ENCODE measurements around the gene GABBR2.

Gene GABBR2

GRCh38 chr9:98708933-98709911 lies at the start of gene GABBR2:
Gene GABBR2, minus strand, starts transcription at chr9:98708935. Its CDS starts 198 bp downstream, at chr9:98708737.
- Mint-ChIP-seq H3K36me3 (no peaks in the 10 kb centered on the region), H3K4me3 (no peak within 1 kb of the TSS), H3K27ac (no peak within 1 kb of the TSS), H3K27me3 (peaks cover 79% of the 10 kb centered on the region), H3K9me3 (no peaks in the 10 kb centered on the region), H3K4me1 (no peaks in the 10 kb centered on the region)
- CTCF ChIA-PET: no interaction called here
- no peak for DNase-seq

- H3K4me1 Mint-ChIP-seq: no peaks in the 10 kb centered on the region
- no peak overlapping the region for H3K27ac Mint-ChIP-seq
- DNase-seq: no peak
- no peak overlapping the region for H3K4me3 Mint-ChIP-seq
- peaks cover 2% of the 10 kb centered on the region for H3K9me3 Mint-ChIP-seq
- H3K36me3 Mint-ChIP-seq: no peaks in the 10 kb centered on the region
- CTCF ChIA-PET: no interaction called here
- no peaks in the 10 kb centered on the region for H3K27me3 Mint-ChIP-seq
Observed at GRCh38 chr9:98755006-98755618, 46.4 kb upstream of the GABBR2 start.

GRCh38 chr9:98751210-98751609 lies 42.5 kb upstream of the GABBR2 start:
- CTCF ChIA-PET: interaction anchor here (1.5 kb wide), 1 partner anchor 23 kb away, joined by 4 read pairs; no protein-coding TSS in a partner anchor
- no peak overlapping the region for H3K4me3 Mint-ChIP-seq
- no peaks in the 10 kb centered on the region for H3K36me3 Mint-ChIP-seq
- H3K4me1 Mint-ChIP-seq: no peaks in the 10 kb centered on the region
- no peaks in the 10 kb centered on the region for H3K9me3 Mint-ChIP-seq
- no peak for DNase-seq
- no peak overlapping the region for H3K27ac Mint-ChIP-seq
- no peaks in the 10 kb centered on the region for H3K27me3 Mint-ChIP-seq

GRCh38 chr9:98750364-98751060 lies 41.8 kb upstream of the GABBR2 start:
- H3K9me3 Mint-ChIP-seq: no peaks in the 10 kb centered on the region
- CTCF ChIA-PET: no interaction called here
- no peaks in the 10 kb centered on the region for H3K27me3 Mint-ChIP-seq
- H3K4me3 Mint-ChIP-seq: no peak overlapping the region
- no peaks in the 10 kb centered on the region for H3K36me3 Mint-ChIP-seq
- H3K4me1 Mint-ChIP-seq: no peaks in the 10 kb centered on the region
- DNase-seq: no peak
- no peak overlapping the region for H3K27ac Mint-ChIP-seq

- no peak for DNase-seq
- Mint-ChIP-seq H3K27me3 (no peaks in the 10 kb centered on the region), H3K4me3 (no peak overlapping the region), H3K36me3 (no peaks in the 10 kb centered on the region), H3K9me3 (no peaks in the 10 kb centered on the region), H3K4me1 (no peaks in the 10 kb centered on the region), H3K27ac (no peak overlapping the region)
- CTCF ChIA-PET: interaction anchor here (2.2 kb wide), 1 partner anchor 27 kb away, joined by 7 read pairs; no protein-coding TSS in a partner anchor
Observed at GRCh38 chr9:98747476-98747875, 38.7 kb upstream of the GABBR2 start.

- Mint-ChIP-seq H3K36me3 (no peaks in the 10 kb centered on the region), H3K9me3 (no peaks in the 10 kb centered on the region), H3K27me3 (no peaks in the 10 kb centered on the region), H3K4me1 (no peaks in the 10 kb centered on the region), H3K27ac (no peak overlapping the region), H3K4me3 (no peak overlapping the region)
- DNase-seq: no peak
- CTCF ChIA-PET: interaction anchor here (0.9 to 1.2 kb wide), 2 partner anchors 14 to 31 kb away, joined by 3 read pairs; no protein-coding TSS in a partner anchor
Observed at GRCh38 chr9:98745470-98745869, 36.7 kb upstream of the GABBR2 start.

- Mint-ChIP-seq H3K4me1 (no peaks in the 10 kb centered on the region), H3K36me3 (no peaks in the 10 kb centered on the region), H3K27ac (no peak overlapping the region), H3K4me3 (no peak overlapping the region), H3K9me3 (no peaks in the 10 kb centered on the region), H3K27me3 (no peaks in the 10 kb centered on the region)
- CTCF ChIA-PET: interaction anchor here (0.9 kb wide), 1 partner anchor 15 kb away, joined by 3 read pairs; no protein-coding TSS in a partner anchor
- DNase-seq: no peak
Observed at GRCh38 chr9:98743818-98744611, 35.3 kb upstream of the GABBR2 start.

GRCh38 chr9:98743329-98743728 lies 34.6 kb upstream of the GABBR2 start:
- no peak for DNase-seq
- Mint-ChIP-seq H3K4me1 (no peaks in the 10 kb centered on the region), H3K27me3 (no peaks in the 10 kb centered on the region), H3K4me3 (no peak overlapping the region), H3K9me3 (no peaks in the 10 kb centered on the region), H3K36me3 (no peaks in the 10 kb centered on the region), H3K27ac (no peak overlapping the region)
- CTCF ChIA-PET: no interaction called here

- Mint-ChIP-seq H3K36me3 (no peaks in the 10 kb centered on the region), H3K4me1 (no peaks in the 10 kb centered on the region), H3K9me3 (no peaks in the 10 kb centered on the region), H3K27ac (no peak overlapping the region), H3K4me3 (no peak overlapping the region), H3K27me3 (no peaks in the 10 kb centered on the region)
- CTCF ChIA-PET: no interaction called here
- no peak for DNase-seq
Observed at GRCh38 chr9:98742325-98743280, 33.9 kb upstream of the GABBR2 start.

GRCh38 chr9:98740226-98740881 lies 31.6 kb upstream of the GABBR2 start:
- H3K9me3 Mint-ChIP-seq: no peaks in the 10 kb centered on the region
- H3K27me3 Mint-ChIP-seq: no peaks in the 10 kb centered on the region
- no peak overlapping the region for H3K27ac Mint-ChIP-seq
- CTCF ChIA-PET: interaction anchor here (2.0 kb wide), 1 partner anchor 35 kb away, joined by 7 read pairs; no protein-coding TSS in a partner anchor
- DNase-seq: no peak
- no peaks in the 10 kb centered on the region for H3K36me3 Mint-ChIP-seq
- no peak overlapping the region for H3K4me3 Mint-ChIP-seq
- H3K4me1 Mint-ChIP-seq: no peaks in the 10 kb centered on the region

GRCh38 chr9:98738741-98739140 lies 30.0 kb upstream of the GABBR2 start:
- no peak overlapping the region for H3K27ac Mint-ChIP-seq
- DNase-seq: no peak
- no peaks in the 10 kb centered on the region for H3K36me3 Mint-ChIP-seq
- no peaks in the 10 kb centered on the region for H3K27me3 Mint-ChIP-seq
- no peak overlapping the region for H3K4me3 Mint-ChIP-seq
- no peaks in the 10 kb centered on the region for H3K4me1 Mint-ChIP-seq
- CTCF ChIA-PET: interaction anchor here (2.0 kb wide), 1 partner anchor 37 kb away, joined by 7 read pairs; no protein-coding TSS in a partner anchor
- H3K9me3 Mint-ChIP-seq: no peaks in the 10 kb centered on the region

- no peaks in the 10 kb centered on the region for H3K4me1 Mint-ChIP-seq
- no peaks in the 10 kb centered on the region for H3K9me3 Mint-ChIP-seq
- H3K27me3 Mint-ChIP-seq: no peaks in the 10 kb centered on the region
- H3K4me3 Mint-ChIP-seq: no peak overlapping the region
- no peaks in the 10 kb centered on the region for H3K36me3 Mint-ChIP-seq
- H3K27ac Mint-ChIP-seq: no peak overlapping the region
- CTCF ChIA-PET: no interaction called here
- DNase-seq: no peak
Observed at GRCh38 chr9:98736226-98736625, 27.5 kb upstream of the GABBR2 start.
